ENCODE data around the gene SLC31A1.

SLC31A1 gene

DNA sequence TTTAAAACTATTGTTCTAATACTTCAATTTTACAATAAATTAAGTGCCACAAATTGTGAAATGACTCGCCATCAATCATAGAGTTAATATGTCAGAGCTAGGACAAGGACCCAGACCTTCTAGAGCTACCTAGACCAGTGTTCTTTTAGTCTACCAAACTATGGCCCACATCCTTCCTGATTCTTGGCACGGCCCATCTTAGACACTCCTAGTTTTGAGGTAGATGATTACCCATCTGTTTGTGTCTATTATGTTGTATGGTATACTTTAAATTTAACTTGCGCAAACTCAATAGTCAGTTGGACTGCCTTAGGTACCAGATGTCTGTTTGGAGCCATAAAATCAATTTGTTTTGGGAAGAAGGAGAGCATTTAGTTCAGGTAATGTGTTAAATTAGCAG is 36.5 kb downstream of the SLC31A1 start:
- no peak for ATAC-seq
- TF ChIP-seq, protein P1, sequence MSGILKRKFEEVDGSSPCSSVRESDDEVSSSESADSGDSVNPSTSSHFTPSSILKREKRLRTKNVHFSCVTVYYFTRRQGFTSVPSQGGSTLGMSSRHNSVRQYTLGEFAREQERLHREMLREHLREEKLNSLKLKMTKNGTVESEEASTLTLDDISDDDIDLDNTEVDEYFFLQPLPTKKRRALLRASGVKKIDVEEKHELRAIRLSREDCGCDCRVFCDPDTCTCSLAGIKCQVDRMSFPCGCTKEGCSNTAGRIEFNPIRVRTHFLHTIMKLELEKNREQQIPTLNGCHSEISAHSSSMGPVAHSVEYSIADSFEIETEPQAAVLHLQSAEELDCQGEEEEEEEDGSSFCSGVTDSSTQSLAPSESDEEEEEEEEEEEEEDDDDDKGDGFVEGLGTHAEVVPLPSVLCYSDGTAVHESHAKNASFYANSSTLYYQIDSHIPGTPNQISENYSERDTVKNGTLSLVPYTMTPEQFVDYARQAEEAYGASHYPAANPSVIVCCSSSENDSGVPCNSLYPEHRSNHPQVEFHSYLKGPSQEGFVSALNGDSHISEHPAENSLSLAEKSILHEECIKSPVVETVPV (CRISPR knock-in tag; IDR thresholded peaks at IDR 0.05) = no peak

DNA sequence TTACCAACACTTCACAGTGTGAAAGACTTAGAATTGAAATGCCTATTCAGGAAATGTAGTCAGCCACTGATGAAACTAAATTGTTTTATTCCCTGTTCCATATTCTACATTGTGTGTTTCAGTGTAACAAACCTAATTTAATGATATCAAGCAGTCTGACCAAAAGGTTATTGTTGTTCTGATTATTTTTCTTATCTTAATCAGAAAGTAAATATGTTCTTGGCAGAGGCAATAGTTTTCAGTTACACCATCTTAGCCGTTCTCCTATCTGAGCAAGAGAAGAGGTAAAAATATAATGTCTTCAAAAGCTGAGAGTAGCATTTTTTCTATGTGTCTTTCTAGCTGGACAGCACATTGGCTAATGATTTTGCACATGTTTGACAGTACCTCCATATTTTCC is 36.9 kb downstream of the SLC31A1 start:
- ATAC-seq = no peak
- TF ChIP-seq SNAI2 (CRISPR knock-in tag; IDR thresholded peaks at IDR 0.05) (no peak), ZFP30 (CRISPR knock-in tag; IDR thresholded peaks at IDR 0.05) (no peak), ISL1 (CRISPR knock-in tag; IDR thresholded peaks at IDR 0.05) (no peak), ZNF565 (CRISPR knock-in tag; conservative IDR thresholded peaks at IDR 0.05; ENCODE audit: low read depth) (no peak), ARNTL (CRISPR knock-in tag; IDR thresholded peaks at IDR 0.05; ENCODE audit: borderline replicate concordance, low read depth) (no peak), ZNF70 (CRISPR knock-in tag; IDR thresholded peaks at IDR 0.05) (no peak), RARB (CRISPR knock-in tag; IDR thresholded peaks at IDR 0.05) (no peak), ZNF8 (CRISPR knock-in tag; IDR thresholded peaks at IDR 0.05) (no peak), ZFP3 (CRISPR knock-in tag; IDR thresholded peaks at IDR 0.05) (no peak), ESRRG (CRISPR knock-in tag; IDR thresholded peaks at IDR 0.05) (no peak)
- TF ChIP-seq, protein P2, sequence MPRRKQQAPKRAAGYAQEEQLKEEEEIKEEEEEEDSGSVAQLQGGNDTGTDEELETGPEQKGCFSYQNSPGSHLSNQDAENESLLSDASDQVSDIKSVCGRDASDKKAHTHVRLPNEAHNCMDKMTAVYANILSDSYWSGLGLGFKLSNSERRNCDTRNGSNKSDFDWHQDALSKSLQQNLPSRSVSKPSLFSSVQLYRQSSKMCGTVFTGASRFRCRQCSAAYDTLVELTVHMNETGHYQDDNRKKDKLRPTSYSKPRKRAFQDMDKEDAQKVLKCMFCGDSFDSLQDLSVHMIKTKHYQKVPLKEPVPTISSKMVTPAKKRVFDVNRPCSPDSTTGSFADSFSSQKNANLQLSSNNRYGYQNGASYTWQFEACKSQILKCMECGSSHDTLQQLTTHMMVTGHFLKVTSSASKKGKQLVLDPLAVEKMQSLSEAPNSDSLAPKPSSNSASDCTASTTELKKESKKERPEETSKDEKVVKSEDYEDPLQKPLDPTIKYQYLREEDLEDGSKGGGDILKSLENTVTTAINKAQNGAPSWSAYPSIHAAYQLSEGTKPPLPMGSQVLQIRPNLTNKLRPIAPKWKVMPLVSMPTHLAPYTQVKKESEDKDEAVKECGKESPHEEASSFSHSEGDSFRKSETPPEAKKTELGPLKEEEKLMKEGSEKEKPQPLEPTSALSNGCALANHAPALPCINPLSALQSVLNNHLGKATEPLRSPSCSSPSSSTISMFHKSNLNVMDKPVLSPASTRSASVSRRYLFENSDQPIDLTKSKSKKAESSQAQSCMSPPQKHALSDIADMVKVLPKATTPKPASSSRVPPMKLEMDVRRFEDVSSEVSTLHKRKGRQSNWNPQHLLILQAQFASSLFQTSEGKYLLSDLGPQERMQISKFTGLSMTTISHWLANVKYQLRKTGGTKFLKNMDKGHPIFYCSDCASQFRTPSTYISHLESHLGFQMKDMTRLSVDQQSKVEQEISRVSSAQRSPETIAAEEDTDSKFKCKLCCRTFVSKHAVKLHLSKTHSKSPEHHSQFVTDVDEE (CRISPR knock-in tag; IDR thresholded peaks at IDR 0.05) = no peak
- TF ChIP-seq, protein P1 (CRISPR knock-in tag; IDR thresholded peaks at IDR 0.05) = no peak
- TF ChIP-seq, protein P3, sequence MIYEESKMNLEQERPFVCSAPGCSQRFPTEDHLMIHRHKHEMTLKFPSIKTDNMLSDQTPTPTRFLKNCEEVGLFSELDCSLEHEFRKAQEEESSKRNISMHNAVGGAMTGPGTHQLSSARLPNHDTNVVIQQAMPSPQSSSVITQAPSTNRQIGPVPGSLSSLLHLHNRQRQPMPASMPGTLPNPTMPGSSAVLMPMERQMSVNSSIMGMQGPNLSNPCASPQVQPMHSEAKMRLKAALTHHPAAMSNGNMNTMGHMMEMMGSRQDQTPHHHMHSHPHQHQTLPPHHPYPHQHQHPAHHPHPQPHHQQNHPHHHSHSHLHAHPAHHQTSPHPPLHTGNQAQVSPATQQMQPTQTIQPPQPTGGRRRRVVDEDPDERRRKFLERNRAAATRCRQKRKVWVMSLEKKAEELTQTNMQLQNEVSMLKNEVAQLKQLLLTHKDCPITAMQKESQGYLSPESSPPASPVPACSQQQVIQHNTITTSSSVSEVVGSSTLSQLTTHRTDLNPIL (CRISPR knock-in tag; IDR thresholded peaks at IDR 0.05; ENCODE audit: low read depth) = no peak
- TF ChIP-seq, protein P4, sequence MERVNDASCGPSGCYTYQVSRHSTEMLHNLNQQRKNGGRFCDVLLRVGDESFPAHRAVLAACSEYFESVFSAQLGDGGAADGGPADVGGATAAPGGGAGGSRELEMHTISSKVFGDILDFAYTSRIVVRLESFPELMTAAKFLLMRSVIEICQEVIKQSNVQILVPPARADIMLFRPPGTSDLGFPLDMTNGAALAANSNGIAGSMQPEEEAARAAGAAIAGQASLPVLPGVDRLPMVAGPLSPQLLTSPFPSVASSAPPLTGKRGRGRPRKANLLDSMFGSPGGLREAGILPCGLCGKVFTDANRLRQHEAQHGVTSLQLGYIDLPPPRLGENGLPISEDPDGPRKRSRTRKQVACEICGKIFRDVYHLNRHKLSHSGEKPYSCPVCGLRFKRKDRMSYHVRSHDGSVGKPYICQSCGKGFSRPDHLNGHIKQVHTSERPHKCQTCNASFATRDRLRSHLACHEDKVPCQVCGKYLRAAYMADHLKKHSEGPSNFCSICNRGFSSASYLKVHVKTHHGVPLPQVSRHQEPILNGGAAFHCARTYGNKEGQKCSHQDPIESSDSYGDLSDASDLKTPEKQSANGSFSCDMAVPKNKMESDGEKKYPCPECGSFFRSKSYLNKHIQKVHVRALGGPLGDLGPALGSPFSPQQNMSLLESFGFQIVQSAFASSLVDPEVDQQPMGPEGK (CRISPR knock-in tag; IDR thresholded peaks at IDR 0.05; ENCODE audit: borderline replicate concordance) = no peak

DNA sequence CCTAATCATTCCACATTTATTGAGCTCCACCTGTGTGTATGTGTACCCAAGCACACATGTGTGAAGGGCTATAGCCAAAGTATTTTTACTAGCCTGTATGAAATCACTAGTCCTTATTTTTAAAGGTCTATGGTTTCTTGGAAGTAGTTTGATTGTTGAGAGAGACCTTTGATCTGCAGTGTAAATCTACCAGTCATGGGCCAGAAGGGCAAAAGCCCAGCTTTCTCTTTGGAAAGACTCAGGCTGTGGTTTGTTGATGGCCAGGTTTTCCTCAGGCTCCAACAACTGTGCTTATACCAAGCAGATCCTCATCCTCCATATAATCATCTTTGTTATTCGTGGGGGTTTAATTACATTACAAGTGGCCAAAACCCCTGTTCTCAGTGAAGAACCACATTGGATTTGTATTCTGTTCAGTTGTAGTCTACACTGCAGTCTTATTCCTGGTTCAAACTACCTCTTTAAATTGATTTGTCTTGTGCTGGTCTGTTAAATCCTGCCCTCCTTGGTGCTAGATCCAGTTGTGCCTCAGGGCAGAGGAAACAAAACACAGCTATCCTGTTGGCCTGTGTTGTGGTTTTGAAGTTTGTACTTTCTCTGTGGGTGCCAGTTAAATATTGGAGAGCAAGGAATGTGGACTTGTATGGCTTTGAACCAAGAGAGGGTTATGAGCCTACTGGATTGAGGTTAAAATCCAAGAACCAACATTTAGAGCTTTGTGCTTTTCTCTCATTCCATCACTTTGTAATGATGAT is 40.8 kb downstream of the SLC31A1 start:
- no peak for ATAC-seq
- no peak for TF ChIP-seq CSDC2 (CRISPR knock-in tag; IDR thresholded peaks at IDR 0.05)
- TF ChIP-seq OSR1 (CRISPR knock-in tag; IDR thresholded peaks at IDR 0.05) = no peak
- TF ChIP-seq, protein P3 (CRISPR knock-in tag; IDR thresholded peaks at IDR 0.05; ENCODE audit: low read depth) = no peak
- no peak for TF ChIP-seq ZNF565 (CRISPR knock-in tag; conservative IDR thresholded peaks at IDR 0.05; ENCODE audit: low read depth)

DNA sequence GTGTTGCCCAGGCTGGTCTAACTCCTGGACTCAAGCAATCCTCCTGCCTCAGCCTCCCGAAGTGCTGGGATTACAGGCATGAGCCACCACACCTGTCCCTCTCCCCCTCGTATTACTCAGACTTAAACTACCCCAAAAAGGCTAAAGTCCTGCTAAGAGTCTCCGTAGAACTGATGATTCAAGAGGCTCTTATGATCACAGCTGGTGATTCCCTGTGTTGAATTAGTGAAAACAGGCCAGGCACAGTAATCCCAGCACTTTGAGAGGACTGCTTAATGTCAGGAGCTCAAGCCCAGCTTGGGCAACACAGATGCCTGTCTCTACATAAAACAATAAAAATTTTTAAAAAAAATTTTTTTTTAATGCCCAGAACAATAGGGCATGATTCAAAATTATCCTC is 44.8 kb downstream of the SLC31A1 start:
- TF ChIP-seq TOX (CRISPR knock-in tag; IDR thresholded peaks at IDR 0.05; ENCODE audit: borderline replicate concordance) (no peak), ZC3H10 (CRISPR knock-in tag; IDR thresholded peaks at IDR 0.05) (no peak), TCF4 (CRISPR knock-in tag; IDR thresholded peaks at IDR 0.05; ENCODE audit: borderline replicate concordance) (no peak), OSR1 (CRISPR knock-in tag; IDR thresholded peaks at IDR 0.05) (no peak), RARB (CRISPR knock-in tag; IDR thresholded peaks at IDR 0.05) (no peak)
- TF ChIP-seq, protein P4 (CRISPR knock-in tag; IDR thresholded peaks at IDR 0.05; ENCODE audit: borderline replicate concordance) = no peak
- TF ChIP-seq, protein P5, sequence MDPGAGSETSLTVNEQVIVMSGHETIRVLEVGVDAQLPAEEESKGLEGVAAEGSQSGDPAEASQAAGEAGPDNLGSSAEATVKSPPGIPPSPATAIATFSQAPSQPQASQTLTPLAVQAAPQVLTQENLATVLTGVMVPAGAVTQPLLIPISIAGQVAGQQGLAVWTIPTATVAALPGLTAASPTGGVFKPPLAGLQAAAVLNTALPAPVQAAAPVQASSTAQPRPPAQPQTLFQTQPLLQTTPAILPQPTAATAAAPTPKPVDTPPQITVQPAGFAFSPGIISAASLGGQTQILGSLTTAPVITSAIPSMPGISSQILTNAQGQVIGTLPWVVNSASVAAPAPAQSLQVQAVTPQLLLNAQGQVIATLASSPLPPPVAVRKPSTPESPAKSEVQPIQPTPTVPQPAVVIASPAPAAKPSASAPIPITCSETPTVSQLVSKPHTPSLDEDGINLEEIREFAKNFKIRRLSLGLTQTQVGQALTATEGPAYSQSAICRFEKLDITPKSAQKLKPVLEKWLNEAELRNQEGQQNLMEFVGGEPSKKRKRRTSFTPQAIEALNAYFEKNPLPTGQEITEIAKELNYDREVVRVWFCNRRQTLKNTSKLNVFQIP (CRISPR knock-in tag; IDR thresholded peaks at IDR 0.05; ENCODE audit: borderline replicate concordance, low read depth) = no peak
- no peak for ATAC-seq
